ENCODE measurements around the gene CHRM5. TPM values are rescaled to one million over a fixed set of nuclear protein-coding genes. Genes with fewer than 3 reads are reported as not detected.

Gene CHRM5
- total RNA-seq, 1 experiment from 2014 or later, result not detected

DNA sequence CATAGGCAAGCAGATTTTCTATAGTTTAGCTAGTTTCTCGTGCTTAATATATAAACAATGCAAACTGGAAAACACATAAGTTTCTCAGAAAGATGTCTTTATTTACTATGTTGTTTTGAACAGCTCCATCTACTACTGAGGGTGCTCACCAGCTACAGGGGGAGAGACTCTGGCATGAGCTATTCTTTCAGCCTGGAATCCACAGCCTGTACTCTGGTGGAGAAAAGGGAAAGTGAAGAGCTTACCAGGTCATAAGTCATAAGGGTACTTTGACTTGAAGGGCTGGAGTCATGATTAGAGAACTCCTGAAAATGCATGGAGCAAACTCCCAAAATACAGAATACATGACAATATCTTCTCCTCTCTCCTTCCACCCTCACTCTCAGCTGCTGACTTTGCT lies 75.1 kb downstream of the CHRM5 start:
- POLR2A ChIA-PET, result no interaction called here

DNA sequence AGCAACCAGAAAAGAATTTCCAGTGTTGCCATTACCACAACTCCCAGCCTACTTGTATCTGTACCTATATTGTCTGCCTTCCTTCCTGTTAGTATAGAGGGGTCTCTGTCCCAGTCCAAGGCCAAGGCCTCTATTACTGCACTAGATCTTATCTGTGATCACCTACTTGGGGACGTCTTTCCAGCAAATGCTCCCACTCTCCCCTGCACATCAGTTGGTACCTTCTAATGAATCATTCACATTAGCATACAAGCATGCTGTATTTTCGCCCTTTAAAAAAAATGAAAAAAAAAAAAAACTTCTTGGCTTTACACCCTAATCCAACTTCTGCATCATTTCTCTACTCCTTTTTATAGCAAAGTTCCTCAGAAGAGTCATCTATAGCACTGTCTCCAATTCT lies 75.5 kb downstream of the CHRM5 start:
- intact Hi-C loops (cut with micrococcal nuclease; ENCODE audit: unreplicated experiment) (no loop called here), in situ Hi-C loops (cut with HindIII; ENCODE audit: low pct_unique_long_range_greater_than_20kb, low sequenced_read_pairs) (no loop called here)
- no peaks in the 10 kb centered on the region for H3K27me3 ChIP-seq (ENCODE audit: control insufficient read depth, insufficient read depth, low read length)
- ChIA-PET POLR2A (no interaction called here), CTCF (no interaction called here)
- TF ChIP-seq TCF7L2 (IDR thresholded peaks at IDR 0.05; ENCODE audit: low read depth, low read length) (no peak), SIN3A (IDR thresholded peaks at IDR 0.05; ENCODE audit: borderline replicate concordance, insufficient read depth, low read depth, low read length) (no peak), POLR2AphosphoS5 (IDR thresholded peaks at IDR 0.05; ENCODE audit: low read depth, low read length) (no peak)
- TF ChIP-seq, protein P1, sequence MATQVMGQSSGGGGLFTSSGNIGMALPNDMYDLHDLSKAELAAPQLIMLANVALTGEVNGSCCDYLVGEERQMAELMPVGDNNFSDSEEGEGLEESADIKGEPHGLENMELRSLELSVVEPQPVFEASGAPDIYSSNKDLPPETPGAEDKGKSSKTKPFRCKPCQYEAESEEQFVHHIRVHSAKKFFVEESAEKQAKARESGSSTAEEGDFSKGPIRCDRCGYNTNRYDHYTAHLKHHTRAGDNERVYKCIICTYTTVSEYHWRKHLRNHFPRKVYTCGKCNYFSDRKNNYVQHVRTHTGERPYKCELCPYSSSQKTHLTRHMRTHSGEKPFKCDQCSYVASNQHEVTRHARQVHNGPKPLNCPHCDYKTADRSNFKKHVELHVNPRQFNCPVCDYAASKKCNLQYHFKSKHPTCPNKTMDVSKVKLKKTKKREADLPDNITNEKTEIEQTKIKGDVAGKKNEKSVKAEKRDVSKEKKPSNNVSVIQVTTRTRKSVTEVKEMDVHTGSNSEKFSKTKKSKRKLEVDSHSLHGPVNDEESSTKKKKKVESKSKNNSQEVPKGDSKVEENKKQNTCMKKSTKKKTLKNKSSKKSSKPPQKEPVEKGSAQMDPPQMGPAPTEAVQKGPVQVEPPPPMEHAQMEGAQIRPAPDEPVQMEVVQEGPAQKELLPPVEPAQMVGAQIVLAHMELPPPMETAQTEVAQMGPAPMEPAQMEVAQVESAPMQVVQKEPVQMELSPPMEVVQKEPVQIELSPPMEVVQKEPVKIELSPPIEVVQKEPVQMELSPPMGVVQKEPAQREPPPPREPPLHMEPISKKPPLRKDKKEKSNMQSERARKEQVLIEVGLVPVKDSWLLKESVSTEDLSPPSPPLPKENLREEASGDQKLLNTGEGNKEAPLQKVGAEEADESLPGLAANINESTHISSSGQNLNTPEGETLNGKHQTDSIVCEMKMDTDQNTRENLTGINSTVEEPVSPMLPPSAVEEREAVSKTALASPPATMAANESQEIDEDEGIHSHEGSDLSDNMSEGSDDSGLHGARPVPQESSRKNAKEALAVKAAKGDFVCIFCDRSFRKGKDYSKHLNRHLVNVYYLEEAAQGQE (IDR thresholded peaks at IDR 0.05; ENCODE audit: insufficient read depth in 1 of 2, low read depth in 2 of 2, low read length in 1 of 2), result no peak
- TF ChIP-seq, protein P2, sequence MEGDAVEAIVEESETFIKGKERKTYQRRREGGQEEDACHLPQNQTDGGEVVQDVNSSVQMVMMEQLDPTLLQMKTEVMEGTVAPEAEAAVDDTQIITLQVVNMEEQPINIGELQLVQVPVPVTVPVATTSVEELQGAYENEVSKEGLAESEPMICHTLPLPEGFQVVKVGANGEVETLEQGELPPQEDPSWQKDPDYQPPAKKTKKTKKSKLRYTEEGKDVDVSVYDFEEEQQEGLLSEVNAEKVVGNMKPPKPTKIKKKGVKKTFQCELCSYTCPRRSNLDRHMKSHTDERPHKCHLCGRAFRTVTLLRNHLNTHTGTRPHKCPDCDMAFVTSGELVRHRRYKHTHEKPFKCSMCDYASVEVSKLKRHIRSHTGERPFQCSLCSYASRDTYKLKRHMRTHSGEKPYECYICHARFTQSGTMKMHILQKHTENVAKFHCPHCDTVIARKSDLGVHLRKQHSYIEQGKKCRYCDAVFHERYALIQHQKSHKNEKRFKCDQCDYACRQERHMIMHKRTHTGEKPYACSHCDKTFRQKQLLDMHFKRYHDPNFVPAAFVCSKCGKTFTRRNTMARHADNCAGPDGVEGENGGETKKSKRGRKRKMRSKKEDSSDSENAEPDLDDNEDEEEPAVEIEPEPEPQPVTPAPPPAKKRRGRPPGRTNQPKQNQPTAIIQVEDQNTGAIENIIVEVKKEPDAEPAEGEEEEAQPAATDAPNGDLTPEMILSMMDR (IDR thresholded peaks at IDR 0.05), result no peak
- DNase-seq (ENCODE audit: low read depth, low spot score) (no peak), ATAC-seq (no peak)
- no peaks in the 10 kb centered on the region for H3K36me3 ChIP-seq (ENCODE audit: control insufficient read depth, insufficient read depth, low read length)
- 0 out of 2 replicates have a peak, but pooled peaks cover 3% of the 10 kb centered on the region for H3K4me1 ChIP-seq (ENCODE audit: control insufficient read depth, insufficient read depth, low read length)
- BruUV-seq (replicated peaks), result no TSS peak
- H3K27ac ChIP-seq (ENCODE audit: low read length), result no peak overlapping the region
- no peak overlapping the region for H3K4me3 ChIP-seq (ENCODE audit: low read depth in 2 of 2, low read length in 2 of 2)
- no peaks in the 10 kb centered on the region for H3K9me3 ChIP-seq (ENCODE audit: control insufficient read depth, insufficient read depth, low read depth, low read length)

More for the DNA sequence above, 75.1 kb downstream of the CHRM5 start:
- DNase-seq (ENCODE audit: low read depth, low spot score), result no peak
- no TSS peak for BruUV-seq (replicated peaks)
- H3K36me3 ChIP-seq (ENCODE audit: control insufficient read depth, insufficient read depth, low read length), result no peaks in the 10 kb centered on the region
- no peak for ATAC-seq
- H3K4me3 ChIP-seq (ENCODE audit: low read depth in 2 of 2, low read length in 2 of 2), result no peak overlapping the region
- no peak for TF ChIP-seq POLR2AphosphoS5 (IDR thresholded peaks at IDR 0.05; ENCODE audit: low read depth, low read length)
- TF ChIP-seq TCF7L2 (IDR thresholded peaks at IDR 0.05; ENCODE audit: low read depth, low read length), result no peak
- TF ChIP-seq, protein P1 (IDR thresholded peaks at IDR 0.05; ENCODE audit: insufficient read depth in 1 of 2, low read depth in 2 of 2, low read length in 1 of 2), result no peak
- TF ChIP-seq SIN3A (IDR thresholded peaks at IDR 0.05; ENCODE audit: borderline replicate concordance, insufficient read depth, low read depth, low read length), result no peak
- TF ChIP-seq, protein P2 (IDR thresholded peaks at IDR 0.05), result no peak
- H3K27ac ChIP-seq (ENCODE audit: low read length), result no peak overlapping the region
- in situ Hi-C loops (cut with HindIII; ENCODE audit: low pct_unique_long_range_greater_than_20kb, low sequenced_read_pairs), result no loop called here
- 0 out of 2 replicates have a peak, but pooled peaks cover 3% of the 10 kb centered on the region for H3K4me1 ChIP-seq (ENCODE audit: control insufficient read depth, insufficient read depth, low read length)
- CTCF ChIA-PET, result no interaction called here
- H3K9me3 ChIP-seq (ENCODE audit: control insufficient read depth, insufficient read depth, low read depth, low read length), result no peaks in the 10 kb centered on the region
- intact Hi-C loops (cut with micrococcal nuclease; ENCODE audit: unreplicated experiment), result no loop called here
- no peaks in the 10 kb centered on the region for H3K27me3 ChIP-seq (ENCODE audit: control insufficient read depth, insufficient read depth, low read length)
